Hypothalamus (tissue), 51 donors: ENCODE data around the gene RTN4RL2.
A peak's percentile ranks its signal among the peaks of the same experiment; 100 is the strongest.

ENCODE experiments used
- DNase-seq, 51 donors: peaks; one replicate each; lab custom pipeline; 2025; lab: John Stamatoyannopoulos, UW

The RTN4RL2 gene

DNA sequence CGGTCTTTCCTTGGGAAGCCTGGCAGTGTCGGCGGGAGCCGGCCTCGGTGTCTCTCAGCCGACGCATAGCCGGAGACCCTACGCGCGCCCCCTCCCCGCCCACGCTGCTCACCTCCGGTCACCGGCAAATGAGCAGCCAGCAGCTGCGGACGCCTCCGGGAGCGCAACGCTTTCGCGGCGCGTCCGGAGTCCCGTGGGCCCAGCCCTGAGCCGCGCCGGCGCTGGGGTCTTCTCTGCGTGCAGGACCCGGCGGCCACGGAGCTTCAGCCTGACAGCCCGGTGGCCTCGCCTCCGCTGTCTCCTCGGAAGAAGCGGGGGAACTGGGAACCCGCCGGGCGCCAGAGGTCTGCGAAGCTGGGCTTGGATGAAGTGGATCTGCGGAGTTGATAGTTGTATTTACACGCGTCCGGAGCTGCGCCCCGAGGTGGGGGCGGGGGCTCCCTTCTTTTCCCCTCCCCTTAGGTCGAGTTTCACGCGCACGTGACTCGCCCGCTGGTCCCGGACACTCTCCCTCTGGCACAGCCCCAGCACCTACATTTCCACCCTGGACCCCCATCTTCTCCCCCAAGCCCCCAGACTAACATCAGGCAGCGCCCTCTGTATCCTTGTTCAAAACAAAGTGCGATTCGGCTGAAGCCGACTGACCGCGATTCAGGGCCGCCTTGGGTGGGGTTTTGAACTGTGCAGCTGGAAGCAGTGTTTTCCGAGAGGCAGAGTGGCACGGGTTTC, 55.2 kb downstream of the RTN4RL2 start, which contains the start of gene SLC43A1:
Gene SLC43A1, minus strand, starts transcription at position 371 of the 729 bp plus-strand sequence. CDS start 1,591 bp downstream, outside the sequence.
- peak in 10 of 51 donors; percentile 4 to 23 (median 12) for DNase-seq

GRCh38 chr11:57516061-57516443, 55.7 kb downstream of the RTN4RL2 start:
- no peak for DNase-seq

DNA sequence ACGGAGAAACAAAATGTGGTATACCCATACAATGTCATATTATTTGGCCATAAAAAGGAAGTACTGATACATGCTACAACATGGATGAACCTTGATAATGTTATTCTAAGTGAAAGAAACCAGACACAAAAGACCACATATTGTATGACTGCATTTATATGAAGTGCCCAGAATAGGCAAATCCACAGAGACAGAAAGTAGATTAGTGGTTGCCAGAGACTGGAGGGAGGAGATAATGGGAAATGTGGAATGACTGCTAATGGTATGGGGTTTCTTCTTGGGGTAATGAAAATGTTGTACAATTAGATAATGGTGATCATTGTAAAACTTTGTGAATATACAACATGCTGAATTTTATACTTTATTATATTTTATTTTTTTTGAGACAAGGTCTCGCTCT, 60.8 kb downstream of the RTN4RL2 start:
- no peak for DNase-seq

- DNase-seq = no peak
Observed at GRCh38 chr11:57523419-57523818, 63.1 kb downstream of the RTN4RL2 start.
